Fibroblast of mammary gland (primary cell): ENCODE data around the gene GNPAT.

ENCODE experiments used
- DNase-seq: peaks from one replicate; pipeline ENCODE4 v3.0.0-alpha.2; 2010; ENCODE audit warnings: low read depth
- H3K4me3 ChIP-seq: 2 replicates; pipeline ENCODE4 v1.5.1; 2011; ENCODE audit warnings: low read depth, mild to moderate bottlenecking, low read length, moderate library complexity; ENCODE audit not compliant: control insufficient read depth
- TF ChIP-seq, protein P1 (sequence below): conservative IDR thresholded peaks from 2 replicates; pipeline ENCODE4 v1.5.1; 2011; ENCODE audit warnings: low read depth, low read length, inconsistent platforms; ENCODE audit not compliant: control insufficient read depth, insufficient read depth

GNPAT gene

DNA sequence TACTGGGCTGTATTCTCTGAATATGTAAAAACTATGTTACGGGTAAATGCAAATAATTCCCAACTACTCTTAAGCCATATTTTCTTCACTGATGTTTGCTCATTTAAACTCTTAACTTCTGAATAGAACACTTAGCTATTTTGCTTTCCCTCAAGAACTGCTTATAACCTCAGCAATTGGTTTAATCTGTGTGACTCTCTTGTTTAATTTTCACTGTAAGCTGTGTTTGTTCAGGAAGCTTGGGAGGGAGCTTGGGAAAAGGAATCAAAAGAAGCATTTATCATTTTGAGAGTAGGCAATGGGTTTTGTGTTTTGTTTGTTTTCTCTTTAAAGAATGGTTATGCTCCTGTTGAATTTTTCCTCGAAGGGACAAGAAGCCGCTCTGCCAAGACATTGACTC is 24.4 kb downstream of the GNPAT start:
- TF ChIP-seq, protein P1, sequence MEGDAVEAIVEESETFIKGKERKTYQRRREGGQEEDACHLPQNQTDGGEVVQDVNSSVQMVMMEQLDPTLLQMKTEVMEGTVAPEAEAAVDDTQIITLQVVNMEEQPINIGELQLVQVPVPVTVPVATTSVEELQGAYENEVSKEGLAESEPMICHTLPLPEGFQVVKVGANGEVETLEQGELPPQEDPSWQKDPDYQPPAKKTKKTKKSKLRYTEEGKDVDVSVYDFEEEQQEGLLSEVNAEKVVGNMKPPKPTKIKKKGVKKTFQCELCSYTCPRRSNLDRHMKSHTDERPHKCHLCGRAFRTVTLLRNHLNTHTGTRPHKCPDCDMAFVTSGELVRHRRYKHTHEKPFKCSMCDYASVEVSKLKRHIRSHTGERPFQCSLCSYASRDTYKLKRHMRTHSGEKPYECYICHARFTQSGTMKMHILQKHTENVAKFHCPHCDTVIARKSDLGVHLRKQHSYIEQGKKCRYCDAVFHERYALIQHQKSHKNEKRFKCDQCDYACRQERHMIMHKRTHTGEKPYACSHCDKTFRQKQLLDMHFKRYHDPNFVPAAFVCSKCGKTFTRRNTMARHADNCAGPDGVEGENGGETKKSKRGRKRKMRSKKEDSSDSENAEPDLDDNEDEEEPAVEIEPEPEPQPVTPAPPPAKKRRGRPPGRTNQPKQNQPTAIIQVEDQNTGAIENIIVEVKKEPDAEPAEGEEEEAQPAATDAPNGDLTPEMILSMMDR, result no peak
- DNase-seq, result no peak
- H3K4me3 ChIP-seq, result no peak overlapping the region

DNA sequence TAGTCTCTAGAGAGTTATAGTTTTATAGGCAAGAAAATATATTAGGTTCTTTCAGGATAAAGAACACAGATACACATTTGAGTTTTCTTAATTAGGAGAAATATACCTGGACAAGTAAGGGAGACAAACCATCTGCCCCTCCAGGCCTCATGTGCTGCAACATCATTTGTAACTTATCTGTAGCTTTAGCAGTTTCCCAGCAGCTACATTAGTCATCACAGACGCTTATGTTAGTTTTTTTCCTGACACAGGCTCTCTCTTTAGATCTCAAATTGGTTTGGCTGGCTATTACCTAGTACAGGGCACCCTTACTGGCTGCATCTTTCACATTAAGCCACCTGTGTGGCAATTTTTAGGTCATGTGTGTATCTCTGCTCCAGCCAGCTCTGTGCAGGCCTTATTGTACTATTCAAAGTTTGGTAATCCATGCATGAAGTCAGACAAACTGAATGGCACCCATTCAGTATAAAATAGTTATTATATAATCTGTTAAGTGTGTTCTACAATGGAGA is 25.9 kb downstream of the GNPAT start:
- no peak overlapping the region for H3K4me3 ChIP-seq
- TF ChIP-seq, protein P1, result no peak
- peak; percentile 24 for DNase-seq

DNA sequence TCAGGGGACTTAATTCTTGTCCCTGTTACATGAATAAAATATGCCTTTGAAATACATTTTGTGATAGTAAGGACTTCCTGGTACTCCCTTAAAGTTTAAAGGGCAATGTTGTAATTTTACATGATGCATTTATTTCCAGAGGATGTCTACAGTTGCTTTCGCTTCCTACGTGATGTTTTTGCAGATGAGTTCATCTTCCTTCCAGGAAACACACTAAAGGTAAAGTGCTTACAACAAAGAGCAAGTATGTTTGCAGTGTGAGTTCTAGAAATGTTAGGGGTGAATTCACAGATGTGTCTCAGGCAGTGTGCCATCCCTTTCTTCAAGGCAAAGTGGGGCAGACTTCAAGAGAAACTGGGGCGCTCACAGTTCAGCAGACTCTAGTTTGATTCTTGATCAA is 31.2 kb downstream of the GNPAT start:
- DNase-seq, result no peak

DNA sequence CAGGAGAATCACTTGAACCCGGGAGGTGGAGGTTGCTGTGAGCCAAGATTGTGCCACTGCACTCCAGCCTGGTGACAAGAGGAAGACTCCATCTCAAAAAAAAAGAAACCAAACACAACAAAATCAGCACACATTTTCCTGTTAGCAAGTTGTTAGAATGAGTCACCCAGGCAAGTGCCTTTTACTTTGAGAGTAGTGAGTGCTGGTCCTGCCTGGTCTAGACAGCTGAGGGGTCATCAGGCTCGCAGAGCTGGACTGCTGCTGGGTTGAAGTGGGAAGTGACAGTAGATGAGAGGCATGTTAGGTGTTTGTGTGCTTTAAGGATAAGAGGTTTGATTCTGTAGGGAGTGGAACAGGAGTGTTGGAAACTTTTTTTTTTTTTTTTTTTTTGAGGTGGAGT is 31.9 kb downstream of the GNPAT start:
- no peak overlapping the region for H3K4me3 ChIP-seq
- peak; percentile 24 for DNase-seq
- TF ChIP-seq, protein P1, result no peak

More for the DNA sequence above, 31.2 kb downstream of the GNPAT start:
- H3K4me3 ChIP-seq, result no peak overlapping the region
- TF ChIP-seq, protein P1, result no peak

DNA sequence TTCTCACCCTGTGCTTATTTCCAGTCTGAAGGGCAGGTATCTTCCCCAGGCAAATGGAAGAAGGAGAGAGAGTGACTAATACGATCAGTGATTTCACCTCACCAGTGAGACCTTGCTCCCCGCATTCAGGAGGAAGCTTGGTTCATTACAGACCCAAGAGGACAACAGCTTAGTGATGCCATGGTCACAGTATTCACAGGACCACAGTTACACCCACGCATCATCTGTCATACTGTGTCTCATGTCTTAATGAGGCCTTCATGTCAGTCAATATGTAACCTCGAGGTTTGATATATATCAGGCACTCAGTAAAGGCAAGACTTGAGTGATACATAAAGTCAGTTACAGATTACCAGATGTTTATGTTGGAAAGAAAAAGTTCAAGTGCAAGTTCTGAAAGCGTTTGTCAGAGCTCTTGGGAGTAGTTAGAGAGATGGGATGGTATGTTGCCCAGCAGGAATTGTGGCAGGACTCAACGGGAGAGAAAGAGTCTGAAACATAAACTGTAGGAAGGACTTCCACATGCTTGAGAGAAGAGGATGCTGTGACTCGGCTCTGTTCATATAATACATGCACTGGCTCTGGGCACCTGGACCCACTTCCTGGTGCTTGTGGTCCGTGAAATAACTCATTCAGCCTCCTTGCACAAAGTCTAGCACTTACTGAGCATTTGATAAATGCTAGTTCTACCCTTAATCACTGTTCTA is 33.3 kb downstream of the GNPAT start:
- TF ChIP-seq, protein P1, result no peak
- H3K4me3 ChIP-seq, result no peak overlapping the region
- DNase-seq, result peak; percentile 5

DNA sequence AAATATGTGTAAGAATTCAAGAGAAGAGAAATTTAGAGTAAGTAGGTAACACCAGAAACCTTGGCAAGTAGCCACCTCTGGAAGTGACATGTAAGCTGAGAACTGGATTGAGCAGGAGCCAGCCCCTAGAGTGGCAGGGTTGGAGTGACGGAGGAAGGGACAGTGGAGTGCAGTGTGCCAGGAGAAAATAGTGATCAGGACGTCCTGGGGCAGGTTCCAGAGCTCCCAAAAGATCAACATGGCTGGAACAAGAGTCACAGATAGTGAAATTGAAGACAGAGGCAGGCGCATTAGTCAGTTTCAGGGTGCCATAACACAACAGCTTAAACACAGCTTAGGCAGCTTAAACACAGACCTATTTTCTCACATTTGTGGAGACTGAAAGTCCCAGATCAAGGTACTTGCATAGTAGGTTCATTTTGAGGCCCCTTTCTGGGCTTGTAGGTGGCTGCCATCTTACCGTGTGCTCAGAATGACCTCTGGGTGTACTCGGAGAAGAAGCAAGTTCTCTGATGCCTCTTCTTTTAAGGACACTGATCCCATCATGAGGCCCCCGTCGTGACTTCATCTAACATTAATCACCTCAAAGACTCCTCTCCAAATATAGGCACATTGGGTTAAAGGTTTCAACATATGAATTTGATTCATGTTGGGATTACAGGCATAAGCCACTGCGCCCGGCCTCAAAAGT is 37.2 kb downstream of the GNPAT start:
- TF ChIP-seq, protein P1, result no peak
- no peak overlapping the region for H3K4me3 ChIP-seq

More for the DNA sequence above, 37.2 kb downstream of the GNPAT start:
- DNase-seq, result no peak
